ENCODE data around the gene ZNF573.

The ZNF573 gene

DNA sequence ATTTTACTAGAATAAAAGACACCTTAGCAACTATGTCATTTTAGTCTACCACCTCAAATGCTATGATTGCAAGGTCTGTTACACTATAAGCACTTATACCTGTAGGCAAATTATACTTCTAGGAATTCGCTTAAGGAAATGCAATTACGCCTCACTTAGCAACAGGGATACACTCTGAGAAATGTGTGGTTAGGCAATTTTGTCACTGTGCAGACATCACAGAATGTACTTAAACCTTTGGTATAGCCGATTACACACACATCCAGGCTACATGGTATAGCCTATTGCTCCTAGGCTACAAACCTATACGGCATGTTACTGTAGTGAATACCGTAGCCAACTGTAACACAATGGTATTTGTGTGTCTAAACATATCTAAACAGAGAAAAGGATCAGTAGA lies 30.0 kb upstream of the ZNF573 start:
- H3K36me3 ChIP-seq (ENCODE audit: control insufficient read depth in 1 of 2, insufficient read depth in 2 of 2, low read length in 2 of 2), result no peaks in the 10 kb centered on the region
- no peaks in the 10 kb centered on the region for H3K4me1 ChIP-seq (ENCODE audit: control insufficient read depth in 1 of 2, insufficient read depth in 2 of 2, low read length in 2 of 2)
- DNase-seq, result peak; percentile 88 to 93
- no peak overlapping the region for H3K27ac ChIP-seq (ENCODE audit: low read depth, low read length)
- no peak overlapping the region for H2AK5ac ChIP-seq (ENCODE audit: low read length)
- no peak overlapping the region for H3K18ac ChIP-seq (ENCODE audit: low read length)
- peaks cover 17% of the 10 kb centered on the region for H3K9me3 ChIP-seq (ENCODE audit: insufficient read depth, low read depth, low read length)
- H2BK5ac ChIP-seq (ENCODE audit: low read depth, low read length, poor library complexity), result no peak overlapping the region
- H2AFZ ChIP-seq (ENCODE audit: insufficient read depth, low read length, poor library complexity), result no peak overlapping the region
- no peak overlapping the region for H2BK12ac ChIP-seq (ENCODE audit: low read length)
- no peaks in the 10 kb centered on the region for H3K79me1 ChIP-seq (ENCODE audit: low read length)
- no peak overlapping the region for H3K23ac ChIP-seq (ENCODE audit: low read length)
- H3K4ac ChIP-seq (ENCODE audit: low read depth, low read length), result no peak overlapping the region
- H3K14ac ChIP-seq (ENCODE audit: low read length), result no peak overlapping the region
- no peaks in the 10 kb centered on the region for H3K79me2 ChIP-seq (ENCODE audit: control insufficient read depth, insufficient read depth, low read length, poor library complexity)
- no peaks in the 10 kb centered on the region for H3K27me3 ChIP-seq (ENCODE audit: insufficient read depth, low read length)
- no CpG with 5 or more reads among the region's 5 CpGs for WGBS (ENCODE audit: extremely low coverage, insufficient coverage, insufficient read length)
- H3K9ac ChIP-seq (ENCODE audit: low read length), result no peak overlapping the region
- no peak overlapping the region for H4K8ac ChIP-seq (ENCODE audit: low read depth, low read length)
- no peak overlapping the region for H3K4me3 ChIP-seq (ENCODE audit: low read depth, low read length)
- no peak overlapping the region for H2BK120ac ChIP-seq (ENCODE audit: insufficient read depth, low read length, poor library complexity)
- H4K91ac ChIP-seq (ENCODE audit: low read depth, low read length), result no peak overlapping the region
- no peak overlapping the region for H4K12ac ChIP-seq (ENCODE audit: low read depth, low read length)
- no peak overlapping the region for H3K4me2 ChIP-seq (ENCODE audit: low read length)

DNA sequence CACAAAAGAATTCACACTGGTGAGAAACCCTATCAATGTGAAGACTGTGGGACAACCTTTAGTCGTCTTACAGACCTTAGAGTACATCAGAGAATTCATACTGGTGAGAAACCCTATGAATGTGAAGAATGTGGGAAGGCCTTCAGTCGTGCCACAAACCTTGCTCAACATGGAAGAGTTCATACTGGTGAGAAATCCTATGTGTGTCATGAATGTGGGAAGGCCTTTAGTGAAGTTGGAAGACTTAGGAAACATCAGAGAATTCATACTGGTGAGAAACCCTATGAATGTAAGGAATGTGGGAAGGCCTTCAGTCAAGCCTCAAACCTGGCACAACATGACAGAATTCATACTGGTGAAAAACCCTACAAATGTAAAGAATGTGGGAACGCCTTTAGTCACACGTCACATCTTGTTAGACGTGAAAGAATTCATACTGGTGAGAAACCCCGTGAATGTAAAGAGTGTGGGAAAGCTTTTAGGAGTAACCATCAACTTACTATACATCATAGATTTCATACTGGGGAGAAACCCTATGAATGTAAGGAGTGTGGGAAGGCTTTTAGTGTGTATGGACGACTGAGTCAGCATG lies 24.0 kb upstream of the ZNF573 start:
- H3K23ac ChIP-seq (ENCODE audit: low read length), result no peak overlapping the region
- no peak overlapping the region for H3K27ac ChIP-seq (ENCODE audit: low read depth, low read length)
- H3K14ac ChIP-seq (ENCODE audit: low read length), result no peak overlapping the region
- no peaks in the 10 kb centered on the region for H3K36me3 ChIP-seq (ENCODE audit: control insufficient read depth in 1 of 2, insufficient read depth in 2 of 2, low read length in 2 of 2)
- H3K9ac ChIP-seq (ENCODE audit: low read length), result no peak overlapping the region
- H2AFZ ChIP-seq (ENCODE audit: insufficient read depth, low read length, poor library complexity), result no peak overlapping the region
- no peak overlapping the region for H3K4me2 ChIP-seq (ENCODE audit: low read length)
- no peaks in the 10 kb centered on the region for H3K27me3 ChIP-seq (ENCODE audit: insufficient read depth, low read length)
- H3K9me3 ChIP-seq (ENCODE audit: insufficient read depth, low read depth, low read length), result peaks cover 26% of the 10 kb centered on the region
- H3K4ac ChIP-seq (ENCODE audit: low read depth, low read length), result no peak overlapping the region
- no peak overlapping the region for H3K4me3 ChIP-seq (ENCODE audit: low read depth, low read length)
- H4K8ac ChIP-seq (ENCODE audit: low read depth, low read length), result no peak overlapping the region
- H3K79me2 ChIP-seq (ENCODE audit: control insufficient read depth, insufficient read depth, low read length, poor library complexity), result no peaks in the 10 kb centered on the region
- no peak overlapping the region for H4K91ac ChIP-seq (ENCODE audit: low read depth, low read length)
- no peak overlapping the region for H2BK5ac ChIP-seq (ENCODE audit: low read depth, low read length, poor library complexity)
- H4K12ac ChIP-seq (ENCODE audit: low read depth, low read length), result no peak overlapping the region
- no peaks in the 10 kb centered on the region for H3K4me1 ChIP-seq (ENCODE audit: control insufficient read depth in 1 of 2, insufficient read depth in 2 of 2, low read length in 2 of 2)
- no peak overlapping the region for H3K18ac ChIP-seq (ENCODE audit: low read length)
- DNase-seq, result no peak
- H2AK5ac ChIP-seq (ENCODE audit: low read length), result no peak overlapping the region
- H2BK12ac ChIP-seq (ENCODE audit: low read length), result no peak overlapping the region
- no CpG with 5 or more reads among the region's 7 CpGs for WGBS (ENCODE audit: extremely low coverage, insufficient coverage, insufficient read length)
- H2BK120ac ChIP-seq (ENCODE audit: insufficient read depth, low read length, poor library complexity), result no peak overlapping the region
- H3K79me1 ChIP-seq (ENCODE audit: low read length), result no peaks in the 10 kb centered on the region

DNA sequence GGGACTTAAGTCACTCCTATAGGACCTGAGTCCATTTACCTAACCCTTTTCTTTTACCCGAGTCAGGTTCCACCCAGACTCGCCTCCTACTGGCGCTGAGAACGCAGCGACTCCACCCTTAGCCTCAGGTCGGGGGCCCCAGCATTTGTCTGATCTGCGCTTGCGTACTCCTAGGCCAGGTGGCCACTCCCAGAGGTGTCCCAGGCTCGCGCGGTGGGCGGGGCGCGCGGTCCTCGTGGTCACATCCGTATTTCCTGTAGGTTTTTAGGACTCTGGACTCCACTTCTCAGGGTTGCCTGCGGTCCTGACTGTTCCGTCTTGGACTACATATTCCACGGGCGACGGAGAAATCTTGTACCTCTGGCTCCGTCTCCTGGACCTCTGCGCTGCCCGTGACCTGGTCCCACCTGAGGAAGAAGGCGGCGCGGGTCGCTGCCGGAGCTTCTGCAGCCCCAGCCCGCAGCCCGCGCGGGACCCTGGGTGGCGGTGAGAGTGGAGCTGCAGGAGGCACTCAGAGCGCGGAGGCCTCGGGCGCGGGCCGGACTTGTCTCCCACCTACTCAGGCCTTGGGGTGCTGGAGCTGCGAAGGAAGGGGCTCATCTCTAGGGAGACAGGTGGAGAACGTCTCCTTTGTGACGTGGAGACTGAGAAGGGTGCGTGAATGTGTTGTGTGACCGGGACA lies 11.0 kb upstream of the ZNF573 start:
- Histone ChIP-seq H3K79me2 (ENCODE audit: control insufficient read depth, insufficient read depth, low read length, poor library complexity) (no peaks in the 10 kb centered on the region), H3K36me3 (ENCODE audit: control insufficient read depth in 1 of 2, insufficient read depth in 2 of 2, low read length in 2 of 2) (no peaks in the 10 kb centered on the region), H3K4me3 (ENCODE audit: low read depth, low read length) (peak overlapping the region; percentile 18), H2AFZ (ENCODE audit: insufficient read depth, low read length, poor library complexity) (no peak overlapping the region), H2AK5ac (ENCODE audit: low read length) (no peak overlapping the region), H4K8ac (ENCODE audit: low read depth, low read length) (no peak overlapping the region), H3K27ac (ENCODE audit: low read depth, low read length) (no peak overlapping the region), H3K4me1 (ENCODE audit: control insufficient read depth in 1 of 2, insufficient read depth in 2 of 2, low read length in 2 of 2) (no peaks in the 10 kb centered on the region), H2BK12ac (ENCODE audit: low read length) (no peak overlapping the region), H3K23ac (ENCODE audit: low read length) (no peak overlapping the region), H2BK5ac (ENCODE audit: low read depth, low read length, poor library complexity) (no peak overlapping the region), H3K4ac (ENCODE audit: low read depth, low read length) (no peak overlapping the region), H3K4me2 (ENCODE audit: low read length) (no peak overlapping the region), H4K12ac (ENCODE audit: low read depth, low read length) (no peak overlapping the region), H3K79me1 (ENCODE audit: low read length) (no peaks in the 10 kb centered on the region), H3K9me3 (ENCODE audit: insufficient read depth, low read depth, low read length) (peaks cover 21% of the 10 kb centered on the region), H3K27me3 (ENCODE audit: insufficient read depth, low read length) (no peaks in the 10 kb centered on the region), H3K18ac (ENCODE audit: low read length) (no peak overlapping the region), H3K9ac (ENCODE audit: low read length) (no peak overlapping the region), H2BK120ac (ENCODE audit: insufficient read depth, low read length, poor library complexity) (no peak overlapping the region), H4K91ac (ENCODE audit: low read depth, low read length) (no peak overlapping the region), H3K14ac (ENCODE audit: low read length) (no peak overlapping the region)
- no peak for DNase-seq
- WGBS (ENCODE audit: extremely low coverage, insufficient coverage, insufficient read length), result no CpG with 5 or more reads among the region's 46 CpGs

DNA sequence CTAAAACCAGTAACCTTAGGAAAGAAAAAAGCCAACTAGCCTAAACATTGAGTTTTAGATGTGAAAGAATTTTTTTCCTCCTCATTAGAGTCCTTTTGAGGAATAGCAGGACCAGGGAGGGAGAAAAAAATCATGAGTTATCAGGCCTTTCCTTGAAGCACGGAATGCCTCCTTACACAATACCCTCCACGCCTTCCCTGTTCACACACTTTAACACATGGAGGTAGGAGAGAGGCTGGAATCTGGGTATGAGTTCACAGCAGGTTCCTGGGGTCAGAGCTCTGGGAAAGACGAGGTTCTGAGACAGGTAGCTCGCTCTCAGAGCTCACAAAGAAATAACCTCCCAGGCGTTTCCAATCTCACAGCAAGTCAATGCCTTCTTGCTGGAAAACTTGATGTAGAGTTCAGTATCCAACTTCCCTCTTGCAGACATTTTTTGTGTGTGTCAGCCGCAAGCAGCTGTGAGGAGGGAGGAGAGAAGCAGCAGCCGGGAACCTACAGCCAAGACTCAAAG lies 716 bp downstream of the ZNF573 start:
- Histone ChIP-seq H3K4ac (ENCODE audit: low read depth, low read length) (peak overlapping the region; percentile 16), H3K36me3 (ENCODE audit: control insufficient read depth in 1 of 2, insufficient read depth in 2 of 2, low read length in 2 of 2) (no peaks in the 10 kb centered on the region), H3K18ac (ENCODE audit: low read length) (peak overlapping the region; percentile 36), H4K12ac (ENCODE audit: low read depth, low read length) (peak overlapping the region; percentile 60), H3K27me3 (ENCODE audit: insufficient read depth, low read length) (no peaks in the 10 kb centered on the region), H3K4me3 (ENCODE audit: low read depth, low read length) (peak overlapping the region; percentile 84), H3K23ac (ENCODE audit: low read length) (no peak overlapping the region), H3K79me2 (ENCODE audit: control insufficient read depth, insufficient read depth, low read length, poor library complexity) (peaks cover 8% of the 10 kb centered on the region), H2BK5ac (ENCODE audit: low read depth, low read length, poor library complexity) (no peak overlapping the region), H3K27ac (ENCODE audit: low read depth, low read length) (no peak overlapping the region), H4K91ac (ENCODE audit: low read depth, low read length) (peak overlapping the region; percentile 36), H3K9ac (ENCODE audit: low read length) (no peak overlapping the region), H2AFZ (ENCODE audit: insufficient read depth, low read length, poor library complexity) (peak overlapping the region; percentile 94), H3K4me1 (ENCODE audit: control insufficient read depth in 1 of 2, insufficient read depth in 2 of 2, low read length in 2 of 2) (no peaks in the 10 kb centered on the region), H3K14ac (ENCODE audit: low read length) (peak overlapping the region; percentile 62), H3K9me3 (ENCODE audit: insufficient read depth, low read depth, low read length) (no peaks in the 10 kb centered on the region), H2BK120ac (ENCODE audit: insufficient read depth, low read length, poor library complexity) (no peak overlapping the region), H2BK12ac (ENCODE audit: low read length) (no peak overlapping the region), H4K8ac (ENCODE audit: low read depth, low read length) (peak overlapping the region; percentile 88), H3K4me2 (ENCODE audit: low read length) (peak overlapping the region; percentile 81), H3K79me1 (ENCODE audit: low read length) (peaks cover 8% of the 10 kb centered on the region), H2AK5ac (ENCODE audit: low read length) (no peak overlapping the region)
- DNase-seq, result peak; percentile 55 to 66
- no CpG with 5 or more reads among the region's 7 CpGs for WGBS (ENCODE audit: extremely low coverage, insufficient coverage, insufficient read length)
